PC-3 (cell line): ENCODE data around the gene GALR2. TPM values are rescaled to one million over a fixed set of nuclear protein-coding genes. Genes with fewer than 3 reads are reported as not detected.
"Not testable (repeated sequence)": the region's sequence is repeated elsewhere in the genome, so short reads cannot be mapped to it uniquely, and the experiment has no call there.

Experiments used
- ATAC-seq: fragments of 200-7000 bp; cut with Tn5 transposase; 2 replicates; pipeline ENCODE4 v1.9.1; 2020; ENCODE audit warnings: mild to moderate bottlenecking, moderate library complexity
- BruUV-seq: library from RNA; stranded (reverse); fragments of 400-500 nt; replicated peaks from 2 replicates; lab custom pipeline; 2021; lab: Mats Ljungman, UMichigan
- CTCF ChIA-PET: fragments of 300-600 bp; sonication (Branson Sonifier 250); formaldehyde crosslinking; loops from one replicate; lab custom pipeline; 2022; ENCODE audit warnings: antibody characterized with exemption; lab: Charles Lee
- POLR2A ChIA-PET: fragments of 300-600 bp; sonication (Branson Sonifier 250); formaldehyde crosslinking; loops from one replicate; lab custom pipeline; 2022; ENCODE audit warnings: antibody characterized with exemption; ENCODE audit not compliant: unreplicated experiment; lab: Charles Lee
- DNase-seq: peaks from one replicate; pipeline ENCODE4 v3.0.0-alpha.2; 2015
- H2AFZ ChIP-seq: fragments of 300-600 bp; sonication (generic); 2 replicates; pipeline ENCODE4 v1.6.0; 2016; ENCODE audit warnings: antibody characterized with exemption, low read length
- H3F3A ChIP-seq: fragments of 300-600 bp; sonication (generic); one replicate; pipeline ENCODE4 v1.6.0; 2017; ENCODE audit warnings: antibody characterized with exemption, low read length, control low read depth, mild to moderate bottlenecking; ENCODE audit not compliant: unreplicated experiment
- H3K27ac ChIP-seq: fragments of 300-600 bp; sonication (generic); 2 replicates; pipeline ENCODE4 v1.5.1; 2016; ENCODE audit warnings: mild to moderate bottlenecking, low read length
- H3K27me3 ChIP-seq: fragments of 300-600 bp; sonication (generic); 2 replicates; pipeline ENCODE4 v1.6.1; 2016; ENCODE audit warnings: low read length, mixed read lengths
- H3K36me3 ChIP-seq: fragments of 300-600 bp; sonication (generic); 2 replicates; pipeline ENCODE4 v1.6.1; 2016; ENCODE audit warnings: low read depth, mixed run types, low read length, mixed read lengths
- H3K4me1 ChIP-seq: fragments of 300-600 bp; sonication (generic); 2 replicates; pipeline ENCODE4 v1.5.1; 2016; ENCODE audit warnings: low read length; ENCODE audit not compliant: insufficient read depth
- H3K4me2 ChIP-seq: fragments of 300-600 bp; sonication (generic); 2 replicates; pipeline ENCODE4 v1.6.0; 2016; ENCODE audit warnings: low read length
- H3K4me3 ChIP-seq: fragments of 300-600 bp; sonication (generic); 2 replicates; pipeline ENCODE4 v1.5.1; 2016; ENCODE audit warnings: mild to moderate bottlenecking, low read length, mixed read lengths
- H3K79me2 ChIP-seq: fragments of 300-600 bp; sonication (generic); 2 replicates; pipeline ENCODE4 v1.6.1; 2017; ENCODE audit warnings: low read length, mixed read lengths
- H3K9ac ChIP-seq: fragments of 300-600 bp; sonication (generic); 2 replicates; pipeline ENCODE4 v1.6.0; 2016; ENCODE audit warnings: mild to moderate bottlenecking, low read length
- H3K9me2 ChIP-seq: fragments of 300-600 bp; sonication (generic); replicated peaks from 2 replicates; pipeline ENCODE4 v1.6.1; 2016; ENCODE audit warnings: mixed run types, low read length, mixed read lengths
- H3K9me3 ChIP-seq: fragments of 300-600 bp; sonication (generic); 2 replicates; pipeline ENCODE4 v1.6.1; 2016; ENCODE audit warnings: low read length, mixed read lengths
- H4K20me1 ChIP-seq: fragments of 300-600 bp; sonication (generic); 2 replicates; pipeline ENCODE4 v1.6.1; 2016; ENCODE audit warnings: low read length, mixed read lengths
- CTCF ChIP-seq: fragments of 300-600 bp; sonication (generic); conservative IDR thresholded peaks from 2 replicates; pipeline ENCODE4 v1.5.1; 2017; ENCODE audit warnings: antibody characterized with exemption, low read depth, mild to moderate bottlenecking, low read length
- EZH2 ChIP-seq: fragments of 300-600 bp; sonication (generic); IDR thresholded peaks from one replicate; pipeline ENCODE4 v1.6.1; 2017; ENCODE audit warnings: antibody characterized with exemption, mild to moderate bottlenecking, low read length; ENCODE audit not compliant: unreplicated experiment
- EZH2phosphoT487 ChIP-seq: fragments of 300-600 bp; sonication (generic); IDR thresholded peaks from 2 replicates; pipeline ENCODE4 v1.6.1; 2018; ENCODE audit warnings: mild to moderate bottlenecking, antibody characterized with exemption, low read length, borderline replicate concordance
- intact Hi-C: fragments of 100-400 bp; cut with micrococcal nuclease; formaldehyde crosslinking; loops from 2 replicates; pipeline ENCODE4 v1.9.0; 2023
- total RNA-seq: library from RNA; depleted of rRNA; stranded (reverse); fragments of >200 nt; gene quantifications from 2 replicates; pipeline ENCODE4 v1.2.3, GENCODE V29; 2014

The GALR2 gene
- total RNA-seq, 1 experiment from 2014 or later: 0.69 TPM

DNA sequence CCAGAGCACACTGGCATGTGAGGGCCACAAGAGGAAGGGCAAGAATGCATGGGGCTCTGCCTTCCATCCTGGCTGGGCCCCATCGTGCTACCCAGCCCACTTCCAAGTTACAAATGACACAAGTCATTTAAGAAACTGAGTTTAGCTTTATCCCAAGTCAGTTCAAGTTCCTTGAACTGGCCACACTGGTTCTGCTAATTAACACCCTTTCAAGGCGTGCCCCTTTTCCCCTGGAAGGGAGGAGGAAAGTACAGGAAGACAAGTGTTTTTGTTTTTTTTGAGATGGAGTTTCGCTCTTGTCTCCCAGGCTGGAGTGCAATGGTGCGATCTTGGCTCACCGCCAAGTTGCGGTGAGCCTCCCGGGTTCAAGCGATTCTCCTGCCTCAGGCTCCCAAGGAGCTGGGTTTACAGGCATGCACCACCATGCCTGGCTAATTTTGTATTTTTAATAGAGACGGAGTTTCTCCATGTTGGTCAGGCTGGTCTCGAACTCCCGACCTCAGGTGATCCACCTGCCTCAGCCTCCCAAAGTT lies 30.0 kb upstream of the GALR2 start:
- H3K4me2 ChIP-seq, H2AFZ ChIP-seq, H3K9me3 ChIP-seq, H3K79me2 ChIP-seq, H3F3A ChIP-seq, POLR2A ChIA-PET, ATAC-seq, H4K20me1 ChIP-seq, H3K9ac ChIP-seq, H3K27ac ChIP-seq, H3K4me1 ChIP-seq, H3K4me3 ChIP-seq, H3K9me2 ChIP-seq, BruUV-seq, H3K27me3 ChIP-seq, CTCF ChIA-PET, DNase-seq, intact Hi-C loops: not testable (repeated sequence)
- H3K36me3 ChIP-seq: peaks cover 87% of the 10 kb centered on the region

DNA sequence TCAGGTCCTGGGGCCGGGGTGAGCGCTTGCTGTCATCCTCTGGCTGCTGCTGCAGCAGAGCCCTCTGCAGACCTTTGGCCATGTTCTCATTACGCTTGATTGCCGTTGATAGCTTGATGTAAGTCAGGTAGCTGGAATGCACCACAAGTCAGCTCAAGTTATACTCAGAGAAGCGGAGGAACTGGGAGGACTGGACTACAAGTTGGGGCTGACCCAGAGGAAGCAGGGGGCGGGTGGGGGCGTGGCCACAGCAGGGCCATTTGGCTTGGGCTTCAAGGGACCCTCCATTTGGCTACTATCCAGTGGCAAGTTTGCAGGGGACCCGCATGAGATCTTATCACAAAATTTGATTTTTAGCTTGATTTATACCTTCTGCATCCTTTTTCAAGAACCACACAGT lies 28.5 kb upstream of the GALR2 start:
- H4K20me1 ChIP-seq: no peaks in the 10 kb centered on the region
- CTCF ChIA-PET: no interaction called here

DNA sequence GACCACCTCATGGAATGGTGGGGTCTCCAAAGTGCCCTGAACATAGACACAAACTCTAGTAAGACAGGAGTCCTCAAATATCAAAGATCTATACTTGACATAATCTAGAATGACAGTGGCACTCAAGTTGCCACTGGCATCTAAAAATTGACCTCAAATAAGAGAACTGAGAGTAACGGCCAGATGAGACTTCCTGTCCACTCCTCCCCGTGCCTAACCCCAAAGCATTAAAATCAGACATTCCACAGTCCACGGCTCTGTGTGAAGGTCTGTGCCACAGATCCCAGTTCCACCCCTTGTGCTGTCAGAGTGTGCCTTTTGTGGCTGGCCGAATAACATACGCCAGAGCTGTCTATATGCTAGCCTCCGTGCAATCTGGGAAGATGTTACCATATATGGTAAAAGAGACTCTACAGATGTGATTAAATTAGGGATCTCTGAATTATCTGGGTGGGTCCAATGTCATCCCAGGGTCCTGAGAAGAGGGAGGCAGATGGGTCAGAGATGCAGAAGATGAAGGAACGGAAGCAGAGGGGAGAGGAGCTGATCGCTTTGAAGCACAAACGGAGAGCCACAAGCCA lies 26.5 kb upstream of the GALR2 start:
- TF ChIP-seq EZH2phosphoT487 (no peak), CTCF (no peak)
- H3F3A ChIP-seq: no peaks in the 10 kb centered on the region
- DNase-seq (no peak), ATAC-seq (no peak)
- no peak overlapping the region for H3K4me3 ChIP-seq
- peaks cover 12% of the 10 kb centered on the region; the same call in 1 of the 2 replicates for H3K79me2 ChIP-seq
- H3K27ac ChIP-seq: no peak overlapping the region
- no peaks in the 10 kb centered on the region for H3K9me2 ChIP-seq
- peaks cover 77% of the 10 kb centered on the region for H3K36me3 ChIP-seq
- no peak overlapping the region for H2AFZ ChIP-seq
- BruUV-seq: no TSS peak
- intact Hi-C loops: no loop called here
- ChIA-PET CTCF (interaction anchor here (0.6 kb wide), 1 partner anchor 1187 kb away, joined by 5 read pairs; no protein-coding TSS in a partner anchor), POLR2A (no interaction called here)
- H3K4me2 ChIP-seq: no peak overlapping the region
- no peaks in the 10 kb centered on the region for H3K9me3 ChIP-seq
- no peaks in the 10 kb centered on the region for H3K27me3 ChIP-seq
- peaks cover 19% of the 10 kb centered on the region for H3K4me1 ChIP-seq
- no peak overlapping the region for H3K9ac ChIP-seq
- H4K20me1 ChIP-seq: no peaks in the 10 kb centered on the region

More for the DNA sequence above, 28.5 kb upstream of the GALR2 start:
- Histone ChIP-seq H3K4me1 (peaks cover 6% of the 10 kb centered on the region), H3K9me3 (no peaks in the 10 kb centered on the region), H2AFZ (no peak overlapping the region), H3K9me2 (no peaks in the 10 kb centered on the region), H3K36me3 (peaks cover 87% of the 10 kb centered on the region), H3K9ac (no peak overlapping the region), H3K27ac (no peak overlapping the region), H3K79me2 (0 out of 2 replicates have a peak, but pooled peaks cover 4% of the 10 kb centered on the region), H3K4me2 (no peak overlapping the region), H3F3A (no peaks in the 10 kb centered on the region), H3K4me3 (no peak overlapping the region), H3K27me3 (no peaks in the 10 kb centered on the region)
- intact Hi-C loops: no loop called here
- POLR2A ChIA-PET: no interaction called here
- BruUV-seq: no TSS peak
- DNase-seq (no peak), ATAC-seq (no peak)
- TF ChIP-seq EZH2phosphoT487 (no peak), CTCF (no peak), EZH2 (no peak)
